ENCODE data around the gene GRM7.

GRM7 gene

DNA sequence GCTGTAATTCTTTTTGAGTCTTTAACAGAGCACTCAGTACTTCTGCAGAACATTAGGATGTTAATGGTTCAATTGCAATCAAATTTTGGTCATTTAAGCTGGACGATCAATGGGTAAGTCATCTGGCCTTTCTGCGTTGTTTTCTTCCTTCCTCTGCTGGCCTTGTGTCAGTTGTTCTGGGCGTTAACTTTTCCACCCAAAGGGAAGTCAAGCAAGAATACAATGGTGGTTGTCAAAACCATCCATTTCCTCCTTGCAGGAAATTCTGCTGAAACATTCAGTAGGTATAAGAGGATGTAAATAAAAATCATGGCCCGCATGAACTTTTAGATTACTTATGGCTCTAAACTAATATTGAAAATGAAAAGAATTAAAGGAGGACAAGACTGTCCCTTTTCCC is 584.0 kb downstream of the GRM7 start:
- no peak overlapping the region for H3K4me2 ChIP-seq (ENCODE audit: low read length)
- H3K9ac ChIP-seq (ENCODE audit: low read depth, low read length) = no peak overlapping the region
- H3K9me3 ChIP-seq (replicated peaks; ENCODE audit: low read length) = peaks cover 2% of the 10 kb centered on the region
- no peaks in the 10 kb centered on the region for H3K4me1 ChIP-seq (ENCODE audit: control insufficient read depth, insufficient read depth, low read length)
- no peak overlapping the region for H3K4me3 ChIP-seq (ENCODE audit: low read length)
- H3K36me3 ChIP-seq (ENCODE audit: insufficient read depth, low read length) = no peaks in the 10 kb centered on the region
- no peaks in the 10 kb centered on the region for H3K27me3 ChIP-seq (ENCODE audit: control insufficient read depth, insufficient read depth, low read length)

DNA sequence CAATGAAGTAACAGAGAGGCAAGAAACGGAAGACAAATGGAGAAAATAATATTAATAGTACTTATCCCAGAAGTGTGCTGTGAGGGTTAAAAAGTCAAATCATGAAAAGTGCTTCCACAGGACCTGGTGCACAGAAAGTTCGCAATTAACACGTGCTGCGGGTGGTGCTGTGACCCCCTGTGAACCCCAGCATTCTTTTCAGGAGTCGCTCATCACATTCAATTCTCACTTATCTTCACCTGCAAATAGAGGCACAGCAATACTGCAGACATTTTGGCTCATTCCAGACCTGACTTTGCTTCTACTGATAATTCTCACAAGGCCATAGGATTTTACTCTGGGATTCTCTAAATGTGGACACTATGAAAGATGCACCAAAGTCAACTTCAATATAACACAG is 584.4 kb downstream of the GRM7 start:
- H3K4me1 ChIP-seq (ENCODE audit: control insufficient read depth, insufficient read depth, low read length) = no peaks in the 10 kb centered on the region
- no peak overlapping the region for H3K9ac ChIP-seq (ENCODE audit: low read depth, low read length)
- H3K4me3 ChIP-seq (ENCODE audit: low read length) = no peak overlapping the region
- no peak overlapping the region for H3K4me2 ChIP-seq (ENCODE audit: low read length)
- no peaks in the 10 kb centered on the region for H3K36me3 ChIP-seq (ENCODE audit: insufficient read depth, low read length)
- peaks cover 2% of the 10 kb centered on the region for H3K9me3 ChIP-seq (replicated peaks; ENCODE audit: low read length)
- H3K27me3 ChIP-seq (ENCODE audit: control insufficient read depth, insufficient read depth, low read length) = no peaks in the 10 kb centered on the region

DNA sequence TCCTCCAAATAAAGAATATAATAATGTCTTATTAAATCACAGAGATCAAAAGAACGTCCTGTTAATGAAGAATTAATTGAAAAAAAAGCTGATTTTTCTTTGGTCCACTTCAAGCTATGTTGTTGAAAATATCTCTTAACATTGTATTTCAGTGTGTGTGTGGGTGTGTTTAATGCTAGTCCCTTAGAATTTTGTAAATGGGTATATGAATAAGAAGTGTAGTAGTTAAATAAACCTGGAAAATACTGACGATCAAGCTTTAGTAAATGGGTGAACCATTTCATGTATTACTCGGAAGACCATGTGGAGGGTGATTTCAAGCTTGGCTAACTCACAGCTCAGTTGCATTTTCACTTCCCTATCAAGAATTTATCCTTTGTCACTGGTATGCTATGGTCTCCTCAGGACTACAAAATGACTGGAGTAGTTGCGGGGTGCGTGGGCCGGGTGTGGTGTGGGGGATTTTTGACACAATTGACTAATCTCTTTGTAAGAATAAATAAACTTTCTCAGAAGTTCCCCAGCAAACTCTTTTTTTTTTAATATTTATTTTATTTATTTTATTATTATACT is 586.4 kb downstream of the GRM7 start:
- Histone ChIP-seq H3K4me1 (ENCODE audit: control insufficient read depth, insufficient read depth, low read length) (no peaks in the 10 kb centered on the region), H3K9ac (ENCODE audit: low read depth, low read length) (no peak overlapping the region), H3K4me2 (ENCODE audit: low read length) (no peak overlapping the region), H3K9me3 (replicated peaks; ENCODE audit: low read length) (peaks cover 2% of the 10 kb centered on the region), H3K27me3 (ENCODE audit: control insufficient read depth, insufficient read depth, low read length) (no peaks in the 10 kb centered on the region), H3K36me3 (ENCODE audit: insufficient read depth, low read length) (no peaks in the 10 kb centered on the region), H3K4me3 (ENCODE audit: low read length) (no peak overlapping the region)

DNA sequence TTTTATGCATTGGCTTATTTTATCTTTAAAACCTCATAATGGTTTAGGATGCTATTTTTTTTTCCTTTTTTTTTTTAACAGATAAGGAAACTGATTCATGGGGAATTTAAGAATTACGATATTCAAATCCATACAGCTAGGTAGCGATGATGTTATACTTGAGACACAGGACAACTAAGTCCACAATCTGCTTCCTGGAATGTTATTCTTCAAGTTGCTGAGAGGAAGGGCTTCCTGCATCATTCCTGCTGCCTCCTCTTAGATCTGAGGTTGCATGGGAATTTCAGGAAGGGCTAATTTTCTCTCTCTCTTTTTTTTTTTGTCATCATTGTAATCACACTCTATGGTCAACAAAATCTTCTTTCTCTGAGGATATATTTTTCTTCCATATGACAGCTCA is 595.5 kb downstream of the GRM7 start:
- Histone ChIP-seq H3K9me3 (replicated peaks; ENCODE audit: low read length) (peaks cover 9% of the 10 kb centered on the region), H3K36me3 (ENCODE audit: insufficient read depth, low read length) (no peaks in the 10 kb centered on the region), H3K4me1 (ENCODE audit: control insufficient read depth, insufficient read depth, low read length) (no peaks in the 10 kb centered on the region), H3K4me3 (ENCODE audit: low read length) (no peak overlapping the region), H3K4me2 (ENCODE audit: low read length) (no peak overlapping the region), H3K27me3 (ENCODE audit: control insufficient read depth, insufficient read depth, low read length) (no peaks in the 10 kb centered on the region), H3K9ac (ENCODE audit: low read depth, low read length) (no peak overlapping the region)

DNA sequence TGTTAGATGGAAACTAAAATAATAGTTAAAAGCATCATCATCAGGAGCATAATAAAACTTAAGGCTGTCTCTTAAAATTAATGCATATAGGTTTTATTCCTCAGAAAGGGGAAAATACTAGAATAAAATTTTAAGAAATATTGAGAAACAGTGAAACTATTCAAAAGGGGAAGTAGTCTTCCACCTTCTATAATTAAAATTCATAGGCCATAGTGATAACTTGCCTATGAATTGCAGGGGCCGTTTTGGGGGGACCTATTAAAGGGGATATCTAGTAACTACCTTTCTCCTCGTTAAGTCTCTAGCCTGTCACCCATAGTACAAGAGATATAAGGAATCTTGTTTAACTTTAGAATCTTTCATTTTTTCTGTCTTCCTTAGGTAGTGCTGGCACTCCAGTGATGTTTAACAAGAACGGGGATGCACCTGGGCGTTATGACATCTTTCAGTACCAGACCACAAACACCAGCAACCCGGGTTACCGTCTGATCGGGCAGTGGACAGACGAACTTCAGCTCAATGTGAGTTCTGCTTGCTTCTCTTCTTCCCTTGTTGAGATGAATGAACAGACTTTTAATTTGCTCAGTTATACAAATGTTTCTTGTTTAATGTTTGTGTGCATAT is 600.4 kb downstream of the GRM7 start:
- Histone ChIP-seq H3K36me3 (ENCODE audit: insufficient read depth, low read length) (no peaks in the 10 kb centered on the region), H3K4me1 (ENCODE audit: control insufficient read depth, insufficient read depth, low read length) (no peaks in the 10 kb centered on the region), H3K4me2 (ENCODE audit: low read length) (no peak overlapping the region), H3K9me3 (replicated peaks; ENCODE audit: low read length) (peaks cover 2% of the 10 kb centered on the region), H3K9ac (ENCODE audit: low read depth, low read length) (no peak overlapping the region), H3K27me3 (ENCODE audit: control insufficient read depth, insufficient read depth, low read length) (no peaks in the 10 kb centered on the region), H3K4me3 (ENCODE audit: low read length) (no peak overlapping the region)

DNA sequence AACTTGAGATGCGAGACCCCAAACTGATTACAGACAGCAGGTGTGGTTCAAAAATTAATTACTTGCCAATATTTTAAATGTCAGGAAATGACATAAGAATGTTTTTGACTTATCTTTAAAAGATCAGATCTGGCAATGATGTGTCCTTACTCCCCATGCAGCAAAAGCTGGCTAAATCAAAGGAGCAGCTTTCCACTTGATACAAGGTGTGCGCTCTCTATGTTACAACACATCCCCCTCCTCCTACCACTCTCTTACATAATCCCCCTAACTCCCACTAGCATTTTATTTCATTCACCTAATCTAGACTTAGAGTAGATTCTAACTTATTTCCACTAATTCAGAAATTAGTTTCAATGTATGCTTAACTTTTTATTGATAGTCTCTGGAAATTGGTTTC is 609.0 kb downstream of the GRM7 start:
- H3K4me1 ChIP-seq (ENCODE audit: control insufficient read depth, insufficient read depth, low read length) = no peaks in the 10 kb centered on the region
- H3K4me2 ChIP-seq (ENCODE audit: low read length) = no peak overlapping the region
- no peak overlapping the region for H3K4me3 ChIP-seq (ENCODE audit: low read length)
- no peaks in the 10 kb centered on the region for H3K9me3 ChIP-seq (replicated peaks; ENCODE audit: low read length)
- no peak overlapping the region for H3K9ac ChIP-seq (ENCODE audit: low read depth, low read length)
- no peaks in the 10 kb centered on the region for H3K36me3 ChIP-seq (ENCODE audit: insufficient read depth, low read length)
- no peaks in the 10 kb centered on the region for H3K27me3 ChIP-seq (ENCODE audit: control insufficient read depth, insufficient read depth, low read length)

DNA sequence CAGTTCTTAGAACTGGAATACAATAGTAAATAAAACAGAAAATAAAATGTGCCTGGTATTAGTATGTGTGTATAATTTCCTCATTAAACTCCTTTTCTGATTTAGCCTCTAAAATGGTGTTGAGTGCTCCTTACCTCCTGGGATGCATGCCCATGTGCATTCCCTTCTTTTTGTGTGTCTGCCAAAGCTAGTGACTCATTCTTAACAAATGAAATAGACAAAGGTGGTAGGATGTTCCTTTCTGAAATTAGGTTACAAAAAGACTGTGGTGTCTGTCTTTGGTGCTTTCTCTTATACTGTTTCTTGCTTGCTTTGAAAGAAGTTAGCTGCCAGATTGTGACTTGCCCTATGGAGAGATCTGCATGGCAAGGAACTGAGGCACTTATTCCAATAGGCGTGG is 623.7 kb downstream of the GRM7 start:
- peaks cover 6% of the 10 kb centered on the region for H3K9me3 ChIP-seq (replicated peaks; ENCODE audit: low read length)
- H3K36me3 ChIP-seq (ENCODE audit: insufficient read depth, low read length) = no peaks in the 10 kb centered on the region
- no peaks in the 10 kb centered on the region for H3K27me3 ChIP-seq (ENCODE audit: control insufficient read depth, insufficient read depth, low read length)
- H3K4me2 ChIP-seq (ENCODE audit: low read length) = no peak overlapping the region
- H3K4me1 ChIP-seq (ENCODE audit: control insufficient read depth, insufficient read depth, low read length) = no peaks in the 10 kb centered on the region
- no peak overlapping the region for H3K4me3 ChIP-seq (ENCODE audit: low read length)
- no peak overlapping the region for H3K9ac ChIP-seq (ENCODE audit: low read depth, low read length)

DNA sequence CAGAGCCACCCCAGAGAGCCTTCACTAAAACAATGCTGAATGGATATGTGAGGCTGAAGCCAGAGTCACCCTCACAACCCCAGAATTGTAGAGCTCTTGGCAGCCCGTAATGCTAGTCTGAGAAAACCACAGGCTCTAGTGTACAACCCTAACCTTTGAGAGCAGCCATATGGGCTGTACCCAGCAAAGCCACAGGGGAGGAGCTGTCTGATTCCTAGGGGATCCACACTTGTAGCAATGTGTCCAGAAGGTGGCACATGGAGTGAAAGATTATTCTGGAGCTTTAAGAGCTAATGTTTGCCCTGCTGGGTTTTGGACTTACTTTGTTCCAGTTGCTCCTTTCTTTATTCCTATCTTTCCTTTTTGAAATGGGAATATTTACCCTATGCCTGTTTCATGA is 626.8 kb downstream of the GRM7 start:
- H3K9me3 ChIP-seq (replicated peaks; ENCODE audit: low read length) = peaks cover 2% of the 10 kb centered on the region
- H3K4me3 ChIP-seq (ENCODE audit: low read length) = no peak overlapping the region
- H3K27me3 ChIP-seq (ENCODE audit: control insufficient read depth, insufficient read depth, low read length) = no peaks in the 10 kb centered on the region
- no peaks in the 10 kb centered on the region for H3K36me3 ChIP-seq (ENCODE audit: insufficient read depth, low read length)
- no peaks in the 10 kb centered on the region for H3K4me1 ChIP-seq (ENCODE audit: control insufficient read depth, insufficient read depth, low read length)
- H3K4me2 ChIP-seq (ENCODE audit: low read length) = no peak overlapping the region
- H3K9ac ChIP-seq (ENCODE audit: low read depth, low read length) = no peak overlapping the region

DNA sequence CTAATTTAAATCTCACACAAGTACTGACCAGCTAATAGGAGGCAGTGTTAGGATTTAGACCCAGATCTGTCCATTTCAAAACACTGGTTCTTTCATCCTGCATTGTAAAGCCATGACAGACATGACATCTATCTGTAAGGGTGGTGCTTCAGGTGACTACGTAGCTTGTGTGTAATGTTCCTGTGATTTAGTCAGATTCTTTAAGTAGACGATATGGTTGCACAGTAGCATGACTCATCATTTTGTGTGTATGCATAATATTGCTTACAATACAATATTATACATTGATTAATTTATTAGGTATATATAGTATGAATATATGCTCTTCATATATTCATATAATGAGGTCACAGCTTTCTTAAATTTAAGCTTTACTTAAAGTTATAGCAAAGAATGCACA is 628.5 kb downstream of the GRM7 start:
- Histone ChIP-seq H3K4me2 (ENCODE audit: low read length) (no peak overlapping the region), H3K4me3 (ENCODE audit: low read length) (no peak overlapping the region), H3K27me3 (ENCODE audit: control insufficient read depth, insufficient read depth, low read length) (no peaks in the 10 kb centered on the region), H3K4me1 (ENCODE audit: control insufficient read depth, insufficient read depth, low read length) (no peaks in the 10 kb centered on the region), H3K9ac (ENCODE audit: low read depth, low read length) (no peak overlapping the region), H3K36me3 (ENCODE audit: insufficient read depth, low read length) (no peaks in the 10 kb centered on the region), H3K9me3 (replicated peaks; ENCODE audit: low read length) (peaks cover 2% of the 10 kb centered on the region)

DNA sequence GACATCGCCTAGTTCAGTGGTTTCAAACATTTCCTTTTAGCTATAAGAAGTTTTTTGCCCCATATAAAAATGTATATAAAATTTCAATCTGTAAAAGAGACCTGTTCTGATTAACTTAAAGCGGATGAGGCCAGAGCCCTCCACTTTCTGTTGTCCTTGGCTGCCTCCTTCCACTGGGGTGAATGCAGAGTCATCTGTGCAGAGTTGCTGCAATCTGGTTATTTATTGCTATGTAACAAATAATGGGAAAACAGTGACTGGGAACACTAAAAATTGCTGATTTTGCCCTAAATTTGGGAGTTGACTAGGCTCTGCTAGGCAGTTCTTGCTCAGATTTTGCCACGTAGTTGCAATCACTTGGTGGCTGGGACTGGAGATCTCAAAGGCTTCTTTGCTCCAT is 637.8 kb downstream of the GRM7 start:
- Histone ChIP-seq H3K27me3 (ENCODE audit: control insufficient read depth, insufficient read depth, low read length) (no peaks in the 10 kb centered on the region), H3K9ac (ENCODE audit: low read depth, low read length) (no peak overlapping the region), H3K9me3 (replicated peaks; ENCODE audit: low read length) (peaks cover 5% of the 10 kb centered on the region), H3K4me3 (ENCODE audit: low read length) (no peak overlapping the region), H3K4me1 (ENCODE audit: control insufficient read depth, insufficient read depth, low read length) (no peaks in the 10 kb centered on the region), H3K4me2 (ENCODE audit: low read length) (no peak overlapping the region), H3K36me3 (ENCODE audit: insufficient read depth, low read length) (no peaks in the 10 kb centered on the region)

DNA sequence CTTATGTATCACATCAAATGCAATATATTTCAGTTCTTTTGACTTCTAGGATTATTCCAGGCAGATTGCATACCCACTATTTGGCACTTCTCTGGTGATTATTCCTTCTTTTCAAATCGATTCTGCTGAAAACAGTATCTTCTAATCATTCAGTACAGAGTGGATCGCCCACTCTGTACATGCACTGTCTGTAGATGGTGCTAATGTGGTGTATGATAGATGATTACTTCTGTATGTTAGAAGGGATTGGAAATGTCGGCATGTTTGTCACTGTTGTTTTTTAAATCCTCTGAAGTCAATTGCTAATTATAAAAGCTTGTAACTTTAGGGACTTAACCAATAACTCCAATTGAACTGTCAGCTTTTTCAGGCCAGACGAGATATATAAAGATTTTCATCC is 642.5 kb downstream of the GRM7 start:
- Histone ChIP-seq H3K4me2 (ENCODE audit: low read length) (no peak overlapping the region), H3K9me3 (replicated peaks; ENCODE audit: low read length) (no peaks in the 10 kb centered on the region), H3K9ac (ENCODE audit: low read depth, low read length) (no peak overlapping the region), H3K4me3 (ENCODE audit: low read length) (no peak overlapping the region), H3K4me1 (ENCODE audit: control insufficient read depth, insufficient read depth, low read length) (peaks cover 3% of the 10 kb centered on the region), H3K36me3 (ENCODE audit: insufficient read depth, low read length) (no peaks in the 10 kb centered on the region), H3K27me3 (ENCODE audit: control insufficient read depth, insufficient read depth, low read length) (no peaks in the 10 kb centered on the region)
